ENCODE results near the gene HMG20A. TPM values are rescaled to one million over a fixed set of nuclear protein-coding genes. Genes with fewer than 3 reads are reported as not detected.

HMG20A gene
- total RNA-seq, 1 experiment from 2014 or later, result 60.2 TPM

- Histone ChIP-seq H2BK120ac (ENCODE audit: low read depth, low read length, poor library complexity, severe bottlenecking) (no peak overlapping the region), H4K5ac (ENCODE audit: insufficient read length, low read depth, low read length) (no peak overlapping the region), H4K8ac (replicated peaks; ENCODE audit: insufficient read length, low read depth, low read length) (no peak overlapping the region), H3K9me3 (ENCODE audit: control insufficient read depth, low read depth, low read length) (no peaks in the 10 kb centered on the region), H2AFZ (ENCODE audit: low read length) (no peak overlapping the region), H3K27me3 (ENCODE audit: insufficient read depth, low read length) (no peaks in the 10 kb centered on the region), H2BK15ac (ENCODE audit: low read depth, low read length) (no peak overlapping the region), H3K23me2 (ENCODE audit: insufficient read length, low read depth, low read length, poor library complexity, severe bottlenecking) (no peaks in the 10 kb centered on the region), H3K56ac (ENCODE audit: insufficient read length, low read depth, low read length) (no peak overlapping the region), H3K4me1 (ENCODE audit: insufficient read depth, low read length) (no peaks in the 10 kb centered on the region), H3K4ac (ENCODE audit: low read depth, low read length) (no peak overlapping the region), H3K79me2 (ENCODE audit: insufficient read depth, low read length) (peaks cover 2% of the 10 kb centered on the region; the same call in 1 of the 2 replicates), H2AK5ac (ENCODE audit: insufficient read length, low read length) (no peak overlapping the region), H3K9ac (ENCODE audit: extremely low read depth, insufficient read length, low read length) (no peak overlapping the region), H3T11ph (ENCODE audit: low read length) (no peak overlapping the region), H3K4me2 (ENCODE audit: insufficient read depth, insufficient read length, low read length) (no peak overlapping the region), H3K18ac (ENCODE audit: insufficient read length, low read depth, low read length) (no peak overlapping the region), H2BK5ac (ENCODE audit: insufficient read length, low read length) (no peak overlapping the region), H2BK12ac (ENCODE audit: insufficient read length, low read depth, low read length) (no peak overlapping the region), H3K14ac (ENCODE audit: insufficient read depth, low read length) (no peak overlapping the region), H2BK20ac (ENCODE audit: low read depth, low read length, poor library complexity, severe bottlenecking) (no peak overlapping the region), H4K20me1 (ENCODE audit: control insufficient read depth, insufficient read depth, insufficient read length) (no peaks in the 10 kb centered on the region), H3K23ac (ENCODE audit: insufficient read length, low read depth, low read length) (no peak overlapping the region), H3K27ac (ENCODE audit: insufficient read length, low read depth, low read length) (no peak overlapping the region), H4K91ac (ENCODE audit: insufficient read length, low read depth, low read length) (no peak overlapping the region), H3K79me1 (ENCODE audit: insufficient read depth, low read depth, low read length, poor library complexity, severe bottlenecking) (no peaks in the 10 kb centered on the region)
- Mint-ChIP-seq H3K4me3 (no peak overlapping the region), H3K36me3 (ENCODE audit: insufficient read depth in 1 of 3, low read depth in 3 of 3) (peaks cover 0 to 2% (median 2%) of the 10 kb centered on the region in 3 experiments; a peak in 2 of 7 replicates), H3K27ac (no peak overlapping the region), H3K27me3 (ENCODE audit: low read depth) (no peaks in the 10 kb centered on the region), H3K4me1 (peaks cover 5 to 10% of the 10 kb centered on the region in 2 experiments; a peak in 3 of 4 replicates), H3K9me3 (no peaks in the 10 kb centered on the region; a peak in 1 of 5 replicates)
- WGBS (ENCODE audit: extremely low coverage, insufficient read length, low lambda C conversion rate), result no CpG with 5 or more reads among the region's 1 CpG
- DNase-seq, result no peak
- TF ChIP-seq CTCF (conservative IDR thresholded peaks at IDR 0.05), result no peak
Measured at GRCh38 chr15:77375133-77375532, 45.6 kb upstream of the HMG20A start.

Data from H9 (cell line).